ENCODE results near the gene C16orf74. TPM values are rescaled to one million over a fixed set of nuclear protein-coding genes. Genes with fewer than 3 reads are reported as not detected.

The C16orf74 gene
- 11.1 and 13.0 TPM in 2 replicates for total RNA-seq (2014; rRNA removed; shearing (Covaris generic))

GRCh38 chr16:85750827-85751697, at the start of gene C16orf74:
TSS of gene C16orf74 (minus strand) at chr16:85751096. CDS start at chr16:85735217, 15,879 bp downstream.

GRCh38 chr16:85799497-85800320, 48.8 kb upstream of the C16orf74 start, which contains the start of the genes COX4I1 and EMC8:
TSS of gene COX4I1 (plus strand) at chr16:85799695. CDS start at chr16:85801206, 1,511 bp downstream.
TSS of gene EMC8 (minus strand) at chr16:85799544. CDS start at chr16:85799295, 249 bp downstream.

GRCh38 chr16:85688586-85689284, 62.2 kb downstream of the C16orf74 start, which contains the start of gene GINS2:
TSS of gene GINS2 (minus strand) at chr16:85688954. CDS start at chr16:85688898, 56 bp downstream.

Small RNAs within 50 kb of the gene (small RNA-seq; reads per million reads assigned to genes)
- gene RN7SL381P (not detected), gene RNU1-103P (not detected)

Other genes with a start within 250 kb of the C16orf74 start
- 14.6 and 18.6 TPM in 2 replicates for gene GSE1, start 137.8 kb downstream of the C16orf74 start, total RNA-seq (2014; rRNA removed; shearing (Covaris generic))
- 24.0 and 27.1 TPM in 2 replicates for gene GINS2, start 62.1 kb downstream of the C16orf74 start, total RNA-seq (2014; rRNA removed; shearing (Covaris generic))
- 35.8 and 62.0 TPM in 2 replicates for gene EMC8, start 48.4 kb upstream of the C16orf74 start, total RNA-seq (2014; rRNA removed; shearing (Covaris generic))
- 735 and 741 TPM in 2 replicates for gene COX4I1, start 48.6 kb upstream of the C16orf74 start, total RNA-seq (2014; rRNA removed; shearing (Covaris generic))
- gene IRF8, start 148.1 kb upstream of the C16orf74 start, total RNA-seq (2014; rRNA removed; shearing (Covaris generic)), result 0.27 TPM in 1 of 2 replicates, not detected in the other